ENCODE measurements around the gene SLC17A6.

SLC17A6 gene

GRCh38 chr11:22337596-22338485 lies at the start of gene SLC17A6:
TSS of gene SLC17A6 (plus strand) at chr11:22338381. CDS start at chr11:22338534, 153 bp downstream.
- Histone ChIP-seq H3K36me3 (ENCODE audit: low read length) (no peaks in the 10 kb centered on the region), H3K9me3 (ENCODE audit: insufficient read depth, low read length) (no peaks in the 10 kb centered on the region), H3K4me2 (ENCODE audit: low read depth, low read length, poor library complexity, severe bottlenecking) (no peak within 1 kb of the TSS), H3K79me2 (ENCODE audit: insufficient read depth, low read length) (no peaks in the 10 kb centered on the region), H4K20me1 (ENCODE audit: low read depth, low read length) (peaks cover 8% of the 10 kb centered on the region; the same call in 1 of the 2 replicates), H3K27ac (ENCODE audit: low read depth, low read length) (no peak within 1 kb of the TSS), H2AFZ (ENCODE audit: low read depth, low read length, severe bottlenecking) (no peak within 1 kb of the TSS), H3K4me3 (ENCODE audit: insufficient read depth, low read length, poor library complexity, severe bottlenecking) (no peak within 1 kb of the TSS), H3K27me3 (ENCODE audit: low read length) (no peaks in the 10 kb centered on the region), H3K9me2 (replicated peaks; ENCODE audit: insufficient read depth, low read length) (no peaks in the 10 kb centered on the region), H3F3A (ENCODE audit: insufficient read depth) (no peaks in the 10 kb centered on the region), H3K9ac (ENCODE audit: low read length) (no peak within 1 kb of the TSS)
- no peak for TF ChIP-seq CTCF (IDR thresholded peaks at IDR 0.05; ENCODE audit: insufficient read depth, low read length, poor library complexity, severe bottlenecking)
- no peak for TF ChIP-seq EZH2phosphoT487 (conservative IDR thresholded peaks at IDR 0.05; ENCODE audit: low read length)

GRCh38 chr11:22302368-22302767 lies 35.8 kb upstream of the SLC17A6 start:
- 0 out of 2 replicates have a peak, but pooled peaks cover 7% of the 10 kb centered on the region for H4K20me1 ChIP-seq (ENCODE audit: low read depth, low read length)
- no peak overlapping the region for H3K4me3 ChIP-seq (ENCODE audit: insufficient read depth, low read length, poor library complexity, severe bottlenecking)
- no peak overlapping the region for H2AFZ ChIP-seq (ENCODE audit: low read depth, low read length, severe bottlenecking)
- H3K9me3 ChIP-seq (ENCODE audit: insufficient read depth, low read length), result no peaks in the 10 kb centered on the region
- H3K9me2 ChIP-seq (replicated peaks; ENCODE audit: insufficient read depth, low read length), result no peaks in the 10 kb centered on the region
- H3K27ac ChIP-seq (ENCODE audit: low read depth, low read length), result no peak overlapping the region
- no peaks in the 10 kb centered on the region for H3K79me2 ChIP-seq (ENCODE audit: insufficient read depth, low read length)
- TF ChIP-seq CTCF (IDR thresholded peaks at IDR 0.05; ENCODE audit: insufficient read depth, low read length, poor library complexity, severe bottlenecking) (no peak), EZH2phosphoT487 (conservative IDR thresholded peaks at IDR 0.05; ENCODE audit: low read length) (no peak)
- H3K36me3 ChIP-seq (ENCODE audit: low read length), result no peaks in the 10 kb centered on the region
- no peak overlapping the region for H3K4me2 ChIP-seq (ENCODE audit: low read depth, low read length, poor library complexity, severe bottlenecking)
- H3F3A ChIP-seq (ENCODE audit: insufficient read depth), result no peaks in the 10 kb centered on the region
- no peaks in the 10 kb centered on the region for H3K27me3 ChIP-seq (ENCODE audit: low read length)
- no peak overlapping the region for H3K9ac ChIP-seq (ENCODE audit: low read length)

- H3K36me3 ChIP-seq (ENCODE audit: low read length), result no peaks in the 10 kb centered on the region
- H2AFZ ChIP-seq (ENCODE audit: low read depth, low read length, severe bottlenecking), result no peak overlapping the region
- no peaks in the 10 kb centered on the region for H3K9me2 ChIP-seq (replicated peaks; ENCODE audit: insufficient read depth, low read length)
- no peak overlapping the region for H3K4me2 ChIP-seq (ENCODE audit: low read depth, low read length, poor library complexity, severe bottlenecking)
- H4K20me1 ChIP-seq (ENCODE audit: low read depth, low read length), result peaks cover 7% of the 10 kb centered on the region; the same call in 1 of the 2 replicates
- H3K9ac ChIP-seq (ENCODE audit: low read length), result no peak overlapping the region
- H3F3A ChIP-seq (ENCODE audit: insufficient read depth), result no peaks in the 10 kb centered on the region
- H3K9me3 ChIP-seq (ENCODE audit: insufficient read depth, low read length), result no peaks in the 10 kb centered on the region
- H3K79me2 ChIP-seq (ENCODE audit: insufficient read depth, low read length), result no peaks in the 10 kb centered on the region
- H3K27ac ChIP-seq (ENCODE audit: low read depth, low read length), result no peak overlapping the region
- H3K27me3 ChIP-seq (ENCODE audit: low read length), result no peaks in the 10 kb centered on the region
- H3K4me3 ChIP-seq (ENCODE audit: insufficient read depth, low read length, poor library complexity, severe bottlenecking), result no peak overlapping the region
- TF ChIP-seq CTCF (IDR thresholded peaks at IDR 0.05; ENCODE audit: insufficient read depth, low read length, poor library complexity, severe bottlenecking), result peak; percentile 72
- TF ChIP-seq EZH2phosphoT487 (conservative IDR thresholded peaks at IDR 0.05; ENCODE audit: low read length), result no peak
Observed at GRCh38 chr11:22304337-22304961, 33.7 kb upstream of the SLC17A6 start.
